ENCODE results near the gene ZCCHC14.
"Not testable (repeated sequence)": the region's sequence is repeated elsewhere in the genome, so short reads cannot be mapped to it uniquely, and the experiment has no call there.

Gene ZCCHC14

GRCh38 chr16:87523605-87524004, 30.8 kb upstream of the ZCCHC14 start:
- not testable (repeated sequence) for FAIRE-seq

GRCh38 chr16:87521764-87522163, 28.9 kb upstream of the ZCCHC14 start:
- not testable (repeated sequence) for FAIRE-seq

GRCh38 chr16:87519170-87519569, 26.3 kb upstream of the ZCCHC14 start:
- FAIRE-seq: not testable (repeated sequence)

GRCh38 chr16:87518430-87519051, 25.7 kb upstream of the ZCCHC14 start:
- FAIRE-seq: not testable (repeated sequence)

- not testable (repeated sequence) for FAIRE-seq
These were observed 25.0 kb upstream of the ZCCHC14 start for GRCh38 chr16:87517610-87518429.

GRCh38 chr16:87516361-87516760, 23.5 kb upstream of the ZCCHC14 start:
- no peak for FAIRE-seq

- no peak for FAIRE-seq
These were observed 22.9 kb upstream of the ZCCHC14 start for GRCh38 chr16:87515475-87516330.

GRCh38 chr16:87509778-87510177, 17.0 kb upstream of the ZCCHC14 start:
- not testable (repeated sequence) for FAIRE-seq

- FAIRE-seq: no peak
These were observed 14.7 kb upstream of the ZCCHC14 start for GRCh38 chr16:87507351-87508069.

- no peak for FAIRE-seq
These were observed 13.9 kb upstream of the ZCCHC14 start for GRCh38 chr16:87506423-87507350.

GRCh38 chr16:87505834-87506233, 13.0 kb upstream of the ZCCHC14 start:
- no peak for FAIRE-seq

GRCh38 chr16:87503232-87503937, 10.6 kb upstream of the ZCCHC14 start:
- not testable (repeated sequence) for FAIRE-seq

- FAIRE-seq: no peak
These were observed 9.6 kb upstream of the ZCCHC14 start for GRCh38 chr16:87502308-87502969.

GRCh38 chr16:87501117-87501516, 8.3 kb upstream of the ZCCHC14 start:
- no peak for FAIRE-seq

- FAIRE-seq: no peak
These were observed 6.3 kb upstream of the ZCCHC14 start for GRCh38 chr16:87499189-87499486.

- FAIRE-seq: no peak
These were observed 5.7 kb upstream of the ZCCHC14 start for GRCh38 chr16:87498324-87499188.

GRCh38 chr16:87497767-87498290, 5.0 kb upstream of the ZCCHC14 start:
- not testable (repeated sequence) for FAIRE-seq

- FAIRE-seq: not testable (repeated sequence)
These were observed 4.4 kb upstream of the ZCCHC14 start for GRCh38 chr16:87497023-87497766.

Measured in endometrium (tissue), 2 donors.